Heart left ventricle (tissue), 13 donors: ENCODE data around the gene AMPD3.

ENCODE experiments used
- POLR2A ChIP-seq, 2 donors: fragments of 450-650 bp; IDR thresholded peaks; one replicate each; pipeline ENCODE4 v1.6.1; 2017; ENCODE audit warnings: antibody characterized with exemption in 2 of 2, mild to moderate bottlenecking in 2 of 2, moderate library complexity in 2 of 2
- TF ChIP-seq, protein P1 (sequence below), 12 donors: fragments of 200-600 bp; sonication (generic) in 4 of 12; IDR thresholded peaks; one replicate each; pipeline versions ENCODE4 v1.5.0 to v1.8.0; 2018 to 2022; ENCODE audit warnings: antibody characterized with exemption in 12 of 12, mild to moderate bottlenecking in 5 of 12
- donor health status: ischemic (EF 13 %, LVEDD 7.1; RV severe dilation, severe dysfunction).
- donor health status: DM: no; HTN: yes; CAD: no.
- donor health status: DM: no; HTN: no; CAD: no.
- donor health status: ischemic (EF 25% LVEDD 6.9; RV normal size, moderate dysfunction).
- donor health status: ischemic (EF 25% LVEDD 5.7; RV mildly dilated, moderate dysfunction).
- donor health status: ischemic (EF 35%, LVEDD 5.7; RV mildly dilated, moderate dysfunction).
- donor health status: nonischemic (EF 11% LVEDD 7.7; RV severe dilation, severe dysfunction).
- donor health status: DM: yes; HTN: yes; CAD: no.
- donor health status: PGD.
- donor health status: ischemic (EF 29% LVEDD 5.4; RV normal size, mild dysfunction).
- donor health status: nonischemic (EF 23%, LVEDD 6.1; RV moderate dilation, normal function).

DNA sequence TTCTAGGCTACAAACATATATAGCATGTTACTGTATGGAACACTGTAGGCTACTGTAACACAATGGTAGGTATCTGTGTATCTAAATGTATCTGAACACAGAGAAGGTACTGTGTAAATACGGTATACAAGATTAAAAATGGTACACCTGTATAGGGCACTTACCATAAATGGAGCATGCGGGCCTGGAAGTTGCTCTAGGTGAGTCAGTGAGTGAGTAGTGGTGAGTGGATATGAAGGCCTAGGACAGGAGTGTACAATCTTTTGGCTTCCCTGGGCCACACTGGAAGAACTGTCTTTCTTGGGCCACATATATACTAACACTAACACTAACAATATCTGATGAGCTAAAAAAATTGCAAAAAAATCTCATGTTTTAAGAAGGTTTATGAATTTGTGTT lies 64.6 kb downstream of the AMPD3 start:
- TF ChIP-seq, protein P1, sequence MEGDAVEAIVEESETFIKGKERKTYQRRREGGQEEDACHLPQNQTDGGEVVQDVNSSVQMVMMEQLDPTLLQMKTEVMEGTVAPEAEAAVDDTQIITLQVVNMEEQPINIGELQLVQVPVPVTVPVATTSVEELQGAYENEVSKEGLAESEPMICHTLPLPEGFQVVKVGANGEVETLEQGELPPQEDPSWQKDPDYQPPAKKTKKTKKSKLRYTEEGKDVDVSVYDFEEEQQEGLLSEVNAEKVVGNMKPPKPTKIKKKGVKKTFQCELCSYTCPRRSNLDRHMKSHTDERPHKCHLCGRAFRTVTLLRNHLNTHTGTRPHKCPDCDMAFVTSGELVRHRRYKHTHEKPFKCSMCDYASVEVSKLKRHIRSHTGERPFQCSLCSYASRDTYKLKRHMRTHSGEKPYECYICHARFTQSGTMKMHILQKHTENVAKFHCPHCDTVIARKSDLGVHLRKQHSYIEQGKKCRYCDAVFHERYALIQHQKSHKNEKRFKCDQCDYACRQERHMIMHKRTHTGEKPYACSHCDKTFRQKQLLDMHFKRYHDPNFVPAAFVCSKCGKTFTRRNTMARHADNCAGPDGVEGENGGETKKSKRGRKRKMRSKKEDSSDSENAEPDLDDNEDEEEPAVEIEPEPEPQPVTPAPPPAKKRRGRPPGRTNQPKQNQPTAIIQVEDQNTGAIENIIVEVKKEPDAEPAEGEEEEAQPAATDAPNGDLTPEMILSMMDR (IDR thresholded peaks at IDR 0.05): no peak
- no peak for TF ChIP-seq POLR2A (IDR thresholded peaks at IDR 0.05)
